ENCODE measurements around the gene GPR107. TPM values are rescaled to one million over a fixed set of nuclear protein-coding genes. Genes with fewer than 3 reads are reported as not detected.

The GPR107 gene
- total and polyA plus RNA-seq, 8 donors: 5.1 to 19.8 (median 15.1) TPM

GRCh38 chr9:130159915-130160670 lies 106.4 kb downstream of the GPR107 start:
- no peak for TF ChIP-seq CTCF (IDR thresholded peaks at IDR 0.05)
- Histone ChIP-seq H3K4me1 (peaks cover 0 to 3% (median 0%) of the 10 kb centered on the region in 3 donors), H3K4me3 (no peak overlapping the region), H3K27me3 (no peaks in the 10 kb centered on the region), H3K36me3 (no peaks in the 10 kb centered on the region), H3K9me3 (no peaks in the 10 kb centered on the region), H3K27ac (no peak overlapping the region)
- WGBS, 2 donors: 87 to 90% methylated on average over 10 of the region's 10 CpGs
- intact Hi-C loops (cut with DNase I): no loop called here
- FAIRE-seq: no peak
- no peak for ATAC-seq
- no peak for DNase-seq

GRCh38 chr9:130160862-130161470 lies 107.3 kb downstream of the GPR107 start:
- Histone ChIP-seq H3K4me1 (peaks cover 0 to 3% (median 0%) of the 10 kb centered on the region in 3 donors), H3K9me3 (no peaks in the 10 kb centered on the region), H3K27me3 (no peaks in the 10 kb centered on the region), H3K4me3 (no peak overlapping the region), H3K36me3 (no peaks in the 10 kb centered on the region), H3K27ac (no peak overlapping the region)
- no peak for FAIRE-seq
- ATAC-seq: no peak
- intact Hi-C loops (cut with DNase I): no loop called here
- DNase-seq: no peak
- WGBS, 2 donors: 89 to 98% methylated on average over 3 of the region's 3 CpGs
- no peak for TF ChIP-seq CTCF (IDR thresholded peaks at IDR 0.05)

DNA sequence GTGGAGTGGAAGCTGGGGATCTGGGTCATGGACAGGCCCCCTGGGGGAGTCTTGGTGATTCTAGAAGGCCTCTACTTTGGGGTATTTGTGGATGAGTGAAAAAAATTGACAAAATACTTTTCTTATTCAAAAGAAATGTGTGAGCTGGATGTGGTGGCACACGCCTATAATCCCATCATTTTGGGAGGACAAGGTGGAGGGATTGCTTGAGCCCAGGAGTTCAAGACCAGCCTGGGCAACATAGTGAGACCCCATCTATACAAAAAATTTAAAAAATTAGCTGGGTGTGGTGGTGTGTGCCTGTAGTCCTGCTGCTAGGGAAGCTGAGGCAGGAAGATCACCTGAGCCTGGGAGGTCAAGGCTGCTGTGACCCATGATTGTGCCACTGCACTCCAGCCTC lies 111.9 kb downstream of the GPR107 start:
- Histone ChIP-seq H3K27me3 (no peaks in the 10 kb centered on the region), H3K36me3 (no peaks in the 10 kb centered on the region), H3K9me3 (no peaks in the 10 kb centered on the region), H3K27ac (no peak overlapping the region), H3K4me1 (no peaks in the 10 kb centered on the region), H3K4me3 (no peak overlapping the region)
- DNase-seq (no peak), FAIRE-seq (no peak), ATAC-seq (no peak)
- TF ChIP-seq CTCF (IDR thresholded peaks at IDR 0.05): no peak
- 94 to 96% methylated on average over 1 of the region's 1 CpG for WGBS, 2 donors
- intact Hi-C loops (cut with DNase I): loop anchor here in 1 of 3 donors (5.0 kb wide), 1 partner anchor 72 kb away; no protein-coding TSS in a partner anchor

GRCh38 chr9:130166399-130166798 lies 112.7 kb downstream of the GPR107 start:
- FAIRE-seq (no peak), ATAC-seq (no peak), DNase-seq (no peak)
- intact Hi-C loops (cut with DNase I): loop anchor here in 1 of 3 donors (5.0 kb wide), 1 partner anchor 71 kb away; no protein-coding TSS in a partner anchor
- Histone ChIP-seq H3K36me3 (no peaks in the 10 kb centered on the region), H3K27me3 (no peaks in the 10 kb centered on the region), H3K4me3 (no peak overlapping the region), H3K9me3 (no peaks in the 10 kb centered on the region), H3K27ac (no peak overlapping the region), H3K4me1 (no peaks in the 10 kb centered on the region)
- TF ChIP-seq CTCF (IDR thresholded peaks at IDR 0.05): no peak
- 78 to 90% methylated on average over 4 of the region's 4 CpGs for WGBS, 2 donors

- Histone ChIP-seq H3K27ac (no peak overlapping the region), H3K27me3 (no peaks in the 10 kb centered on the region), H3K4me3 (no peak overlapping the region), H3K9me3 (no peaks in the 10 kb centered on the region), H3K36me3 (no peaks in the 10 kb centered on the region), H3K4me1 (no peaks in the 10 kb centered on the region)
- ATAC-seq (no peak), FAIRE-seq (no peak), DNase-seq (no peak)
- intact Hi-C loops (cut with DNase I): loop anchor here in 1 of 3 donors (5.0 kb wide), 1 partner anchor 69 kb away; no protein-coding TSS in a partner anchor
- no peak for TF ChIP-seq CTCF (IDR thresholded peaks at IDR 0.05)
- 68 to 69% methylated on average over 6 of the region's 6 CpGs for WGBS, 2 donors
Observed at GRCh38 chr9:130167927-130168326, 114.2 kb downstream of the GPR107 start.

Data from pancreas (tissue), 10 donors.